ENCODE measurements around the gene TCERG1L.

TCERG1L gene

DNA sequence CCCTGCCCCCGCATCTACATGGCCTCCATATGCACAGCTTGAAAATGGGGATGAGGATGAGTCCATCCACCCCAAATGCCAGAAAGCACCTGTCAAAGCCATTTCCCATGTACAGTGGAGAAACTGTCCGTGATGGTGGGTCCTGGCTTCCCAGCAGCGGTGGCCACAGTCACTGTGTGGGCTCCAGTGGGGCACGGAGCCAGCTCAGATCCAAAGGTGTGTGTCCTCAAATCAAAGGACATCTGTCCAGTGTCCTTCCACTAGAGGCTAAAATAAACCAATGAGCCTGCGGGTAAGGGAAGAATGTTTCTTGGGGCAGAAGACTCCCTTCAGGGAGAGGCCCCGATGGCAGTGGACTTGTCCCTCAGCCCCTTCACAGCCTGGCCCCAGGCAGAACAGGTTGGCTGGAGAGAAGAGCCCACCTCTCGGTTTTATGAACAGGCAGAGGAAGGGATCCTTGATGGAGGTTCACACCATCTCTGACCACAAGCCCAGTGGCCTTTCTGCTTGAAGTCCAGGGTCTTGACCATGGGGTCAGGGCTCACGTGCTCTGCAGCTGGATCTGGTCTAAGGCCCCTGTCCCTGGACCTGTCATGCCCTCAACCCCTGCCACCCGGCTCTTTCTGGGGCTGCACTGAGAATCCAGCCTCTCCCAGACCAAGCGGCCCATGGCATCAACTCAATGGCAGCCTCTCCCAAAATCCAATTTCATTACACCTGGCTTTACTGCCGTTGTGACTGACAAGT is 106.9 kb downstream of the TCERG1L start:
- no peak for DNase-seq

DNA sequence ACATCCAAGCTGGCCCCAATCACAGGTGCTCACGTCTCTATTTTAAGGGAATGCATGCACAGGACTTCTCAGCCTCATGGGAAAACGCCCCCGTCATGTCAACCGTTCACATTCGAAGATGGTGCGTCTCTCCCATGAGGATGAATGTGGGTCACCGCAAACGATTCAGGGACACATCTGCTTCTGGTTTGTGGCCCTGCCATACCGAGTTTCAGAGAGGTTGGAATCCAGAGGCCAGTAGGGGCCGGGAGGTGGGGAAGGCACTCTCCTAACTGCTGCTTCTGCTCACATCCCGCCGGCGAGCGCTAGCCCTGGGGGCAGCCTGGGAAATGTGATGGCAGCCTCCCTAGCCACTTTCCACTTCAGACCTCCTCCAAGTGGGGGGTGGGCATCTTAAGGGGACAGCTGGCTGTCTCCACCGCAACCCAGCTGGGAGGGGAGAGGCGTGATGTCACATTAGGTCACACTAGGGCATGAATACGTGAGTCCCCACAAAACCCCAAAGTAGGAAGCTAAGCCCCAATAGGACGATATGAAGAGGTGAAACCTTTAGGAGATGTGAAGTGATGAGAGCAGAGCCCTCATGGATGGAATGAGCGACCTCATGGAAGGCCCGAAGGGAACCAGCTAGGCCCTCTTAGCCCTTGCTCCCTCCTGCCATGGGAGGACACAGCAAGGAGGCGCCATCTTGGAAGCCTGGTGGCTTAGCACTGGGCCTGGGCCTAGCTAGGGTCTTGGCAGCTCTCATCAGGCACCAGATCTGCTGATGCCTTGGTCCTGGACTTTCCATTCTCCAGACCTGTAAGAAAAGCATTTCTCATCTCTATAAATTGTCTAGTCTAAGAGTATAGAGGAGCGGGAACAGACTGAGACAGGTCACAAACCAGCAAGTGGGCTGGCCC is 107.8 kb downstream of the TCERG1L start:
- DNase-seq: no peak

DNA sequence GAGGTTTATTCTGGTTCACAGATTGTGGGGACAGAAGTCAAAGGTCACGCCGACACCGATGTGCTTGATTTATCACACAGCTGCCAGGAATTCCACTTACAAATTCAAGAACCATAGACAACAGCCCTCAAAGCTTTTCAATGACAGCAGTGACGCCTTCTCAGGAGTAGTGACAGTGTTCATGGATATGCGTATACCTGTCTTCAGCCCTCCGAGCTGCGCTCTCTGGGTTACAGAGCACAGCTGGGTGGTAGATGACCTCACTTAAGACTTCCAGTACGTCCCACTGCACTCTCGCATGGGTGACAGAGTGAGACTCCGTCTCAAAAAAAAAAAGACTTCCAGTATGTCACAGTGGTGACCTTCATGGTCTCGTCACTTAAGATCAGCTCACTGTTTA is 108.5 kb downstream of the TCERG1L start:
- DNase-seq: no peak

DNA sequence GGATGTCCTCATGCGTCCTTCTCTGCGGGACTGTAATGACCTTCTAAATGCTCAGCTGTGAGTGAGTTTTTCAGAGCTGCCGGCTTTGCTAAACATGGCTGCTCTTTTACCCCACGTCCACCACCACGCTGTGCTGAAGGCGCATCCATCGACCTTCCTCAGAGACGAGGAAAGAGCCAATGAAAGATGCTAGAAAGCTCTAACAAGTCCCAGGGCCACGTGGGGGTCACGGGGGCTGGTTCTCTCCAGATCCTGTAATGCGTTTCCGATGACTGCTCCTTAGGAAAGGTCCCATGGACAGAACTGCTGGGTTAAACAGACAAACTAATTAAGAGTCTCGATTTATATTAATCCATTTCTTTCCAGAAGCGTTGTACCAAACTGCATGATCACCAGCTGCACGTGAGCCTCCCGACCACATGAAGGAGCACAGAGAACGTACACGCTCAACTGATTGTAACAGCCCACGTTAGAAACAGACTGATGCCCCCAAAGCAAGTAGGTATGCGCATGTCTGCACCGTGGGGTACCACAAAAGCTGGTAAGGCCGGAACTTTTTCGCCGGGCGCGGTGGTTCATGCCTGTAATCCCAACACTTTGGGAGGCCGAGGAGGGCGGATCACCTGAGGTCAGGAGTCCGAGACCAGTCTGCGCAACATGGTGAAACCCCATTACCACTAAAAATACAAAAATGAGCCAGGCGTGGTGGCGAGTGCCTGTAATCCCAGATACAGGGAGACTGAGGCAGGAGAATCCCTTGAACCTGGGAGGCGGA is 109.6 kb downstream of the TCERG1L start:
- no peak for DNase-seq

DNA sequence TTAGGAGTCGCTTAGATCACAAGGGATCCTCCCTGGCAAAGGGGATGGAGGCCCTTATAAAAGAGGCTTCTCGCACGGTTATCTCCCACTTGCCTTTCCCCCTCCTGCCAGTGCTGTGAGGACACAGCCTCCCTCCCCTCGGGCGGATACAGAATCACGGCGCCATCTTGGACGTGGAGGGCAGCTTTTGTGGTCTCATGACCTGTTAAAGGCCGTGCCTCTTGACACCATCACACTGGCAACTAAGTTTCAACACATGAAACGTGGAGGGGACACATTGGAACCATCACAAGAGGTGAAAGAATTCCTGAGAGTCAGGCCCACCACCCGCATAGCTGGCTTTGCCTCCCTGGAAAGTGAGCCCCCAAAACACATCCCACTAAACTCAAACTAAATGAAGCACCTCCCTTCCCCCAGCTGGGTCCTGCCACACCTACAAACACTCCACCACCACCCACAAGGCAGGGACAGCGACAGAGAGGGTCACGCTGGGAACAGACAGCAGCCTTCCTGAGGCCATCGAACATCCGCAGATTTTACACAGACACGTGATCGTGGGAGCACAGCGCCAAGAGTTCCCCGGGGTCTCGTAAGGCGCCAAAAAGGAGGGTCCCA is 110.6 kb downstream of the TCERG1L start:
- DNase-seq: no peak

DNA sequence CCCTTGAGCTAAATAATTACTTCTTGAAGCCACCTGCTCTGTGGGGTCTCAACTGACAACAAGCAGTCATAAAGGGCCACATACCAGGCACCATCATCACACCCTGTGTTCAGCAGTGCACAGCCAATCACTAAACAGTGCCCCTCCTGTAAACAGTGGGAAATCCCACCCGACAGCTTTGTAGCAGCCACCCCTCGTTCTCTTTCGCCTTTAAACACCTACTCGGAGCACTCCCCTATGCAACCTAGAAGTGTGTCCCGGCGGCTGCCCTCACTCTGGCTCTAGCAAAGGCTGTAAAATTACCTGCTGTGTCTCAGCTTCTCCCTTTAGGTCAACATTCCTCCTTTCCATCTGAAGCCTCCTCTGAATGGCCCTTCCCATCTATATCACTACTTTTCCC is 111.9 kb downstream of the TCERG1L start:
- DNase-seq: no peak

DNA sequence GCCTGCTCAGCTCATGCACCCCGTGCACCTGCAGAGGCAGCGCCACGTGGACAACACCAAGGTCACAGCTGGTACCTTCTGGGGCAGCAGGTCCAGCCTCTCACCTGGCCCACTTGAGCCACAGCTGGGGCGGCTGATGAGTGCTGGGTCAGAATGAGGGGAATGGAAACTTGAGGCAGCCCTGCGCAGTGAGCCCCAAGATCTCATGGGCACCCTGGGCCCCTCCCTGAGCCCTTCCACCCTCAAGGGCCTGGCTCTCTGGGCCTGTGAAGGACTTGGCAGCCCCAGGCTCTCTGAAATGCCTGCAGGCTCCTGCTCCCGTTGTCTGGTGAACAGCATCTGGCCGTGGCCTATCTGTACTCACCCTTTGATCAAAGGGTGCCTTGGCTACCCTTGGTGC is 112.7 kb downstream of the TCERG1L start:
- DNase-seq: no peak

DNA sequence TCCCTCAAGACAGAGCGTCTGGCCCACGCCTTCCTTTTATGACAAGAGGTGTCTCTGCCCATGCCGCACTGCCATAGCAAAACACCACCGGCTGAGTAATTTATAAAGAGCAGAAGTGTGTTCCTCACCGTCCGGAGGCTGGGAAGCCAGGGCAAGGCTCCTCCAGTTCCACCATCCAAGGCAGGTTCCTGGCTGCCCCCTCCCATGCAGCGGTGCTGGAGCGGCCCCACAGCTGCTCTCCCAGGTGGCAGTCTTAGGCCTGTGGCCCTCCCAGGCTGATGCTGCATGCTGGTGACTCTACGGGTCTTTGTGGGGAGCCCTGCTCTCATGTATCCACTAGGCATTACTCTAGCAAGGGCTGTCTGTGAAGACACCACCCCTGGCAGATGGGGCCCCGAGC is 113.1 kb downstream of the TCERG1L start:
- DNase-seq: no peak

DNA sequence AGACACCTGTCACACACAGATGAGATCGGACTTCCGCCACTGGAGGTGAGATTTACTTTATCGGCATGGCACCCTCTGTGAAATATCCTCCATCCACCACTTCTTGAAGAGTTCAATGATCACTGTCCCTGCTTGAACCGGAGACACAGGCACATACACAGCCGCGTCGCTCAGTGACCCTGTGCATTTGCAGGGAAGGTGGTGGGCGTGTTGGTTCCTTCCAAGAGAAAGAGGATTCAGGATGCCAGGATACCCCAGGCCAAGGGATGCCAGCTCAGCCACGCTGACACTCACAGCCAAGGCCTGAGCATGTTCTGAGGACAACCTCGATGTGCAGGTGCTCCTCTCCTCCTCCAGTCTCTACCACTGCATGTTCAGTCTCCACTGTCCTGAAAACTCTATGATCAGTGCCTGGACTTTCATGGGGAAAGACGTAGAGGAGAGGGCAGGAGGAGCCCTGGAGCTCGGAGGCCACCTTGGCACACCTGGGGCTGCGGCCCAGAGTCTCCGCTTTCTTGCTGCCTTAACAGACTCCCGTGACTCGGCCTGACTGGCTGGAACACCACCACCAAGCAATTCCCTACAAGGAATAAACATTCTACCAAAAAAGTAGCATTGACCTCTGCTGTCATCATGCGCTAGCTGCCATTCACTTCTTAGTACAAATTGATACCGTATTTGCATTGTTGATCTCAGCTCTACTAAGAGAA is 115.2 kb downstream of the TCERG1L start:
- no peak for DNase-seq

DNA sequence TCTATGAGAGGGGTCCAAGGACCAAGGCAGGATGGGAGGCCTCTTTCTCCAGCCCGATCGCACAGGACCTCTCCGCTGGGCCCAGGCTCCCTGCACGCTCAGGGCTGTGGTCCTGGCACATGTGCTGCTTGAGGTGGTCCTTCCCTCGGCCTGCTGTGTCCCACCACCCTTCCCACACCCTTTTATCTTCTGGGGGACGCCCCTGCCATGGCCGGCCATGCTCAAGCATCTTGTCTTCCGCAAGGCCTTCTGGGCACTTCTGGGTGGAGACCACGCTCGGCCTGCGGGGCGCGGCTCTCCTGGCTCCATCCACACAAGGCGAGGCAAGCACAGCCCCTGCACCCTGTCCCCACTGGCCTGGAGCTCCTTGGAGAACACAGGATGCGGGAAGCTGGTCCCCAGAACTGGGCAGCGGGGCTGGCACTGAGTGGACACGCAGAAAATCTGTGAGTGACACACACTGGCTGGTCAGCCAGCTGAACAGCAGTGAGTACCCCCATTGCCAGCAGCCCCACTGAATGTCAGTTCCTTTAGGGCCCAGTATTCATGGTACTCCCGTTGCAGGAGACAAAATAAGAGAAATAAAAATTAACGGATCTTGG is 115.9 kb downstream of the TCERG1L start:
- no peak for DNase-seq

DNA sequence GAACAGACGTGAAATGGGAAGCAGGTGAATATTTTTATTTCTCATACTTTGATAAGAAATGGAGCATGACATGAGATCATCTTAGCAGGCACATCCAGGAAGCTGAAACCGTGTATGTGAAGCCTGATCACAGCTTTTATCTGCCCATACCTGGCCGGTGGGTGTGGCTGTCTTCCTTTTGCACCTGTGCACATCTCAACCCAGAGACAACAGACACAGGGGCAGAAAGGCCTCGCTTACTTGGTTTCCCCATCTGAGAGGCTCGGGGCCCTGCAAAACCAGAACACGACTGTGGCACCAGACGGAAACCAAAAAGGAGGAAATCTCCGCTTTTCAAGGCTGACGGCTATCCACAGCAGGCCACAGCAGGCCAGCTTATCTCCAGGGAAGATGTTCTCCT is 116.4 kb downstream of the TCERG1L start:
- no peak for DNase-seq

DNA sequence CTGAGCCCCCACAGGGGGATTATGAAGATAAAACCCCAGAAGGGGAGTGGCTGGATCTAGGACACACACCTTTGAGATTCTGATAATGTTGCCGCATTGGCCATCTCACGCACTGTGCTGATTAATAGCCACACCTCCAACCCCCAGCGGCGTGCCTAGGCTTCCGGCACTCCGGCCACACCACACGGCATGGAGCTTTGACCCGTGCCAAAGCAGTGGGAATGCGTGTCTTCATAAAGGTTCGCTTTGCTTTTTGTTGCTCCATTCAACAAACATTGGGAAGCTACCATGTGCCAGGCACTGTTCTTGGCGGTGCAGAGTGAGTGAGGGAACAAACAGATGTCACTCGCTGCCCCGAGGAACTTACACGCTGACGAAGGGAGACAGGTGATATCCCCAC is 117.6 kb downstream of the TCERG1L start:
- DNase-seq: no peak

DNA sequence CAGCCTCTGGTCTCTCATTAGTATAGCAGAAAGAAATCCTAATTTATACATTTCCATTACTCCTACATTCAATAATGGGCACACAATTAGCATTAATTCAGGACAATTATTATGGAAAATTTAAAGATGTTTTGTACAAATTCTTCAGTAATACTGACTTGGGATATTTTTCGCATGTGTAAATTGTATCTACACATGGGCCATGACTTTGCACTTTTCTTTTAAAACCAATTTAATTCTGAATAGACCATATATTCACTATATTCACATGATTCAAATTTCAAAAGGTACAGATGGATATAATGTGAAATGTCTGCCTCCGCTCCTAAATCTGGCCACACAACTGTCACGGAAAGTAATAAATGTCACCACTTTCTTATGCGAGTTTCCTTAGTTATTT is 123.0 kb downstream of the TCERG1L start:
- no peak for DNase-seq

DNA sequence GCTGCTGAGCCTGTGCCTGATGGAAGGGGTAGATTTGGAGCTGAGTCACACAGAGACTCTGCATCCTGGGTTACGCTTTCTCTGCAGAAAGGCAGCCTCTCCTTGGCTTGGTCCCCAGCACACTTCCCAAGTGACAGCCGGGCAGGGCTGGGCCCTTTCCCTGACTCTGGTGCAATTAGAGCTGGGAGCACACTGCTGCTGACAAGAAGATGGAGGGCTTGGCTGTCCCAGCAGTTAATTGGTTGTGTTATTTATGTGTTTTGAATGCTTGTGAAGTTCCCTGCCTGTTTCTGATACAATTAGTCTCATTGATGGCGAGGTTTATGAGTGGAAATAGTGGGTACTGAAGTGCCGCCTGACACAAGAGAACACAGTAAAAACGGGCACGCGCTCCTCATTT is 123.6 kb downstream of the TCERG1L start:
- DNase-seq: no peak

DNA sequence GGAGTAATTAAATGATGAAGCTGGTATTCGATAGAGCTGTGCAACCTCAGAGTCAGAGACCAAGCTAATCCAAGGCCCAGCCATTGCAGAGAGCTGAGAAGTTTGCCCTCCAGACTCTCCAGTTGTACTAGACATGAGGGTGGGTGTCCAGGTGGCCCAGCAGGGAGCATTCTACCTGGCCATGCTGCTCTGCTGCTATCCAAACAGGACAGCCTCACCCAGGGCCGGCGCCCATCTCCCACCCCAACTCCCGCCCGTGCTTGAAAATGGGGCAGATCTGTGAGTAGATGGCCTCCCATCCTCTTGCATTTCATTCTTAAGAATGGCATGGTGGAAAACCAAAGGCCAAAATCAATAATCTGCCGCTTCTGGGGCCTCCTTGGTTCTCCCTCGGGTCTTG is 124.2 kb downstream of the TCERG1L start:
- DNase-seq: no peak

DNA sequence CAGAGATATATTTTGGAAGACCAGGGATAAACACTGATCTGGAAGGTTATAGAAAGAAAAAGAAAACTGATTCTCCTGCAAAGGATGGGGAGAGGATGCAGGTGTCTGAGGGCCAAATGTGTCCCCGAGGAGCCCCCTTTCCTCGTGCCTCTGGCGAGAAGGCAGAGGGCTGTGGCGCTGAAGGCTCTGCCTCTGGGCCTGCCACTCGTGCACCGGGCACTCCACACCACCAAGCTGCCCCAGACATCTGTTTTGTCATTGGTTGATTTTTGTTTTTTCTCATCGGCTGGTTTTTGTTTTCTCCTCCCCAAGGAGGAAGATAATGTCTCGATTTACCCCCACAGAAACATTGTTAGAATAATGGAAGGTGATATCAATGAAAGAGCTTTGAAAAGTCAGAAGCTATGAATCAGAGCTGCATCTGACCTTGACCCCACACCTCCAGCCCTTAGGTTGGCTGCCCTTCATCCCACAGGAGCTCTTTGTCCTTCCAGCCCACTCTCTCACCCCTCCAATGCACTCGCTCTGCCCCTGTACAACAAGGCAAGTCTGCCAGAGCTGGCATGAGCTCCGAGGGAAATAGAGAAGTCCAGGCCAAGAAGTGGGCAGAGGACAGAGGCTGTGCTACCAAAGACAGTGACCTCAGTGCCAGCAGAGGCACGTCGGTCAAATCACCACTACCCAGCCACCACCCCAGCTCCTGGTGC is 124.8 kb downstream of the TCERG1L start:
- DNase-seq: no peak

DNA sequence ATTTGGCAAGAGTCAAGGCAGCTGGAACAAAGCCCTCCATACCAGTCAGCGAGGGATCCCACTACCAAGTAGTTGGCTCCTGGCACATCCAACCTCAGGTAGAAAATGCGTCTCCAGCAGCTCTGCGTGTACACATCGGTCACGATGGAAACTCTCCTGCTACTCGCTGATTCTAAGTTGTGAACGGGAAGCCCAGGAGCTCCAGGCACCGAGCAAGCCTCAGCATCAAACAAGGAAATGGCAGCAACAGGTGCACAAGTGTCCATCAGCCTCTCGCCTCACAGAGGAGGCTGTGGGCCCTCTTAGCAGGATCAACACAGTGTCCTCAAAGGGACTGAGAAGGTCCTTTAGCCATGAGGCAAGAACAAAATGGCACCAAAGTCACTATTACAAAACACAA is 127.0 kb downstream of the TCERG1L start:
- no peak for DNase-seq

DNA sequence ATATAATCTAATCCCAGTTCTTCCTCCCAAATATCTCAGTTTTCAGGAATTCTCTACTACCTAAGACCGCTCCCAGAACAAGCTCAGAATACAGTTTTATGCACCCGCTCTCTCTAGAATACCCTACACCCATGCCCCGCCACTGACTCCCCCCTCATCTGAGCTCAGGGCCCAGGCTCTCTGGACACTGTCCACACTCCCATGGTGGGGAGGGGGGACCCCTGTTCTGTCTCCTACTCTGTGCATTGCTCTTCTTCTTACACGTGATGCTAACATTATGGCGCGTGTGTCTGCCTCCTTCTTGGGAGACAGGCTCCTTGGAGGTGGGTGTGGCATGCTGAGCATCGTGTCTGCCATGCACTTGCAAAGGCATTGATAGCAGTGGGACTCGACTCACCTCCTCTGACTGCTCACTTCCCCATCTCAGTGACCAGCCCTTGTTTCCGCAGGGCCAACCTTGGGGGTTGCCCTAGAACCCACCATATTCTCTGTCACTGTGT is 127.9 kb downstream of the TCERG1L start:
- no peak for DNase-seq

DNA sequence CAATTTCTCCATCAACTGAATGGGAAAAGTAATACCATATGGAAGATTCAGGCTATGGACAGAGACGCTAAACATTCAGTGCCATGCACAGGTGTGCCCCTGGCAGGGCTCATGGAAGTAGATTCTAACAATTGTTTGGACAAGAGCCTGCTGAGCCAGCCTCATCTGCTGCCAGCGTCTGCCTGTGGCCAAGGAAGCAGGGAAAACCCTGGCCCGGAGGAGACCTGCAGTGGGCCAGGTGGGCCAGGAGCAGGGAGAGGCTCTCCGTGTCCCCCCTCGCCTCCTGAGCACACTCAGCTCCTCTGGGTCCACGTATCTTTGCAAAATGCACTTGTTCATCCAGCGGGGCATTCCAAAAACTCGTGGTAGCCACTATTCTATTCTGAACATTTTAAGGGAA is 130.1 kb downstream of the TCERG1L start:
- DNase-seq: no peak

DNA sequence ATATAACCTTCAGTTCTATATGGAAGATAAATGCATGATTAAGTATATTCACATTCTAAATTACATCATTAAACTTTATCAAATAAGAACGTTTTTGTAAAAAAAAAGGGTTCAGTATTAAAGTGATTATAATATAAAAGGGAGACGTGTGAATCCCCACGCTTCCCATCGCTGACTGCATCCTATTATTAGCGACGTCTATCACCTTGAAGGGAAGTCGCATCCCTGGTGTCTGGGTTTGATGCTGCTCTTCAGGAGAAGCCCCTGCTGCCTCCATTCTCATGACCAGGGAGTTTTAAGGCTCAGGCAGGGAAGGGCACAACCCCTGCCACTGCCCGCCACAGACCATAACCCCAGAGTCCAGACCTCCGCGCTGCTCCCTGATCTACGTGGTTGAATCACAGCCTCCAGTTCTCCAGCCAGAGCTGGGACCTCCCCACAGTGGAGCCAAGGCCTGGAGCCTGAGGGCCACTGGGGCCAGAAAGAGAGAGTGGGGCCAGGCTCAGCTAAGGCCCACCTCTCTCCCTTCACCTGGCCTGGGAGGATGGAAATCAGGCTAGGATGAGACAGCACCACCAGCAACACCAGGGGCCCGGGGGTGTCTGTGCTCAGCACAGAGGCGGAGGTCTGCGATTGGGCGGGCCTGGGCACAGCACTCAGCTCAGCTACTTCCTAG is 130.6 kb downstream of the TCERG1L start:
- DNase-seq: no peak

DNA sequence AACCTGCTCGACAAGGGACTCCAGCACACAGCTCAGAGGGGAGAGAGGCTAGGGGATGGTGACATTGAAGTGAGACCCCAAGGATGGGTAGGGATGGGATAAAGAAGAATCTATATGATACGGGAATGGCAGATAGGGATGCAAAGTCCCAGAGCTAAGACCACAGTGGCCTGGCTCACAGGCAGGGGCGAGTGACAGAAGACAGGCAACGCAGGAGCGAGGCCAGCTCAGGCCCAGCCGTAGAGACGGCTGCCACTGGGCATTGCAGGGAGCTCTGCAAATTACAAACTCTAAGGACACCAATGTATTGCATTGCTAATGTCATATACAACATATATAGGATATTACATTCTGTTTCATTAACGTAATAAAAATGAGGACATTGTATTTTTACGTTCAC is 131.4 kb downstream of the TCERG1L start:
- DNase-seq: no peak

All from DMS 273 treated with DMSO at 0.1 percent for 48 hours (cell line).